Stimulated activated naive B cell treated with anti-CD40 and anti-IgM and Interleukin-4, amounts not matched to agents 10 μg/mL and 1 μg/mL and 100 μg/mL, for 72 hours (primary cell): ENCODE data around the gene CGREF1.

Source experiments
- ATAC-seq, 2 donors: fragments of 150-1000 bp; cut with Tn5 transposase; replicated peaks; 2 replicates each; pipeline ENCODE4 v1.10.0; 2021; ENCODE audit warnings: moderate library complexity in 1 of 2
- DNase-seq: peaks from one replicate; pipeline ENCODE4 v3.0.0; 2021
- H3K27ac Mint-ChIP-seq: one replicate; pipeline ENCODE4 v1.8.0; 2022; ENCODE audit warnings: mild to moderate bottlenecking, mixed read lengths
- H3K27me3 Mint-ChIP-seq, 2 donors: one replicate each; pipeline ENCODE4 v1.8.0; 2022; ENCODE audit warnings: mixed read lengths in 2 of 2
- H3K36me3 Mint-ChIP-seq, 2 donors: one replicate each; pipeline ENCODE4 v1.8.0; 2022; ENCODE audit warnings: mixed read lengths in 2 of 2, mild to moderate bottlenecking in 1 of 2
- H3K4me1 Mint-ChIP-seq, 2 donors: one replicate each; pipeline ENCODE4 v1.8.0; 2022; ENCODE audit warnings: mixed read lengths in 2 of 2, mild to moderate bottlenecking in 1 of 2
- H3K4me3 Mint-ChIP-seq, 2 donors: one replicate each; pipeline ENCODE4 v1.8.0; 2022; ENCODE audit warnings: mild to moderate bottlenecking in 2 of 2, mixed read lengths in 2 of 2, moderate library complexity in 1 of 2
- H3K9me3 Mint-ChIP-seq, 2 donors: one replicate each; pipeline ENCODE4 v1.8.0; 2022; ENCODE audit warnings: mixed read lengths in 2 of 2, mild to moderate bottlenecking in 1 of 2

CGREF1 gene

DNA sequence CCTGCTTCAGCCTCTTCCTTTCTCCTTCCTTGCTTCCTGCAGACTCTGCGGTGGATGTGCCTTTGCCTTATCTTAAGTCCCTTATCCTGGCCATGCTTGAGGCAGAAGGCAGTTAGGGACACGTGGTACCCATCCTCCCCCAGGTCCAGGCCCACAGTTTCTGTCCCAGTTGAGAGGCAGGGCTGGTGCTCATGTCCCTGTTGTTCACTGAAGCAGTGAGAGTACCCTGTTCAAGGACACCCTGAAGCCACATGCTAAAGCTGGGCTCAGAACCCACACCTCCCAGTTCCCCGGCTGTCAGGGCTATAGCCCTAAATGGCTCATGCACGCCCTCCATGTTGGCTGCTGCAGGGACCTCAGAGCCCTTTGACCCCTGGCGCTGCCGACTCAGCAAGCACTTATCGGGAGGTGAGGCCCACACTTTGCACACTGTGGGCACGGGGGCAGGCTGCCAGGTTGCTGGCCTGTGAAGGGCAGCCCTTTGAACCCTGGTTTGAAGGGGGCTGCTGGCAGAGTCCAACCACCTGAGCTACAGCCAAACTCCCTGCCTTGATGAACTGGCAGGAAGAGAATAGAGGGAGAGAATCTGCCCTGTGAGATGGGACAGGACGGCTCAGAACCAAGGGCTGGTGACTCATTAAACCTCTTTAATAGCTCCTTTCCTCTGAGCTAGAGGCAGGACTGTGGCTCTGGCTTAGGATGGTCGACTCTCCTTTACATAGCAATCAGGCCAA, 26.1 kb downstream of the CGREF1 start:
- DNase-seq = no peak
- H3K36me3 Mint-ChIP-seq = no peaks in the 10 kb centered on the region
- H3K4me3 Mint-ChIP-seq = no peak overlapping the region

DNA sequence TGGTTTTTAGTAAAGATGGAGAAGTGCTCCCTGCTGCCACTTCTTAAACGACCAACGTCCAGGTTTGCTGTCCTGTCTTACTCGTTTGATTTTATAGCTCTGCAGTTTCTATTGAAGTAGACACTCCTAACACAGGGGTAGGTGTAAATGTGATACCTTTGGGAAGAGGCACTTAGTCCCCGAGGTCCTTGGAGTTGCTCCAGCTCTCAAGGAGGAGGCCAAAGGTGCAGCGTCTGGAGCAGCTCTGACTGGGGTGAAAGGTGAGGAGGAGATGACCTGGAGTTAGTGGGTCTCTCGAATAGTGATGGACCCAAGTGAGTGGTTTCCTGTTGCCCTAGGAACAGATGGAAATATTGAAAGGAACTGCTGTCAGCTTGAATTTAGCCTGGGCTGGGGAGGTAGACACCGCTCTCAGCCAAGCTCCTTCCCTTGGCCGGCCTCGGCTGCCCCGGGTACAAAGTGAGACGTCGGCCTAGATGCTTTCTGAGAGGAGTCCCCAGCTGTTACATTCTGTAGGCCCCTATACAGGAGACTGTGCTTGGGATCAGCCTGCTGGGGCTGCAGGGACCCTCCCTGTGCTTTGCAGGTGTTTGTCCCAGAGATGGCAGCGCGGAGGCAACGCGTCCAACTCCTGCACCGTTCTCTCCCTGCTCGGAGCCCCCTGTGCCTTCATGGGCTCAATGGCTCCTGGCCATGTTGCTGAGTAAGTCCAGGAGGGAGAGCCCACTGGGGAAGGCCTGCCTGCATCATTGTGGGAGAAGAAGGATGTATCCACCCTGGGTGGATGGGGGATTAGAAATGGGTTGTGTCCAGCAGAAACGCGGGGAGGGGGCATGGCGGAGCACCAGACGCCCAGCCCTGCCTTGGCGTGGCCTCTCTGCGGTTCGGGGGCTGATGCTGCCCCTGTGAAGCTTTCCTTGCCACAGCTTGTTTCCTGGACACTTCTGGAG, 26.9 kb downstream of the CGREF1 start:
- peak overlapping the region; percentile 67 for H3K27ac Mint-ChIP-seq
- H3K36me3 Mint-ChIP-seq = no peaks in the 10 kb centered on the region
- H3K4me1 Mint-ChIP-seq = peaks cover 15 to 22% of the 10 kb centered on the region in 2 donors
- H3K27me3 Mint-ChIP-seq = no peaks in the 10 kb centered on the region
- DNase-seq = no peak
- no peaks in the 10 kb centered on the region for H3K9me3 Mint-ChIP-seq
- H3K4me3 Mint-ChIP-seq = no peak overlapping the region
- no peak for ATAC-seq

More for the DNA sequence above, 26.1 kb downstream of the CGREF1 start:
- Mint-ChIP-seq H3K27me3 (no peaks in the 10 kb centered on the region), H3K4me1 (peaks cover 15 to 19% of the 10 kb centered on the region in 2 donors), H3K9me3 (no peaks in the 10 kb centered on the region), H3K27ac (peak overlapping the region; percentile 51)
- ATAC-seq = no peak

DNA sequence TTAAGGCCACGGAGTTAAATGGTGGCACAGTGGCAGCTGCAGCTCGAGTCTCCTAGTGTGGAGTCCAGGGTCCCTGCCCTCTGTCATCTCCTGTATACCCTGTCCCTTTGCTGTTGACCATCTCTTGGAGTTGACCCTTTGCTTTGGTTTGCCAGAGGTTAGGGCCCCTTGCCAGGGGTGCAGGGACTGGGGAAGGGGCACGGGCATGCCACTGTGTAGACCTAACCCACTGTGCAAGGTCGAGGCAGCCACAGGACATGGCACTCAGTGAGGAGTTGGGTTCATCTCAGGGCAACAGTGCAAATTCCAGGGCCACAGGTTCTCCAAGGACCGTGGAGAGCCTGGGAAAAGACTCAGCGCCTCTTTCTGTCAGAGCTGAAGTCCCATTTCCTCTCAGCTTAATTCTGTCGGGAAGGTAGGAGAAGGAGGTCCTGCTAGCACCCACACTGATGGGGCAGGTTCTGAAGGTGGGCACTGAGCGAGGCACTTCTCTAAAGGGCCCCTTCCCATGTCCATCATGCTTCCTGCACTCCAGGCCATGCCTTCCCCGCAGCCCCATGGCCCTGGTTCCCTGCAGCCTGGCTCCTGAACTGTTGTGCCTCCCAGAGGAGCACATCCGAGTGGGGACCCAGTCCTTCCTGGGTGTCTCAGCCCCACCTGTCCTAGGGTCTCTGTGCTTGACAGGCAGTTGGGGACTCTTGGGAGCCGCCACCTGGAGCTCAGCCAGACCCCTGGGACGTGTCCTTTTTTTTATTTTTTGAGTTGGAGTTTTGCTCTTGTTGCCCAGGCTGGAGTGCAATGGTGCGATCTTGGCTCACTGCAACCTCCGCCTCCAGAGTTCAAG, 29.6 kb downstream of the CGREF1 start:
- ATAC-seq (no peak), DNase-seq (no peak)
- no peaks in the 10 kb centered on the region for H3K9me3 Mint-ChIP-seq
- no peak overlapping the region for H3K27ac Mint-ChIP-seq
- no peaks in the 10 kb centered on the region for H3K36me3 Mint-ChIP-seq
- H3K4me1 Mint-ChIP-seq = peaks cover 9 to 22% of the 10 kb centered on the region in 2 donors
- H3K27me3 Mint-ChIP-seq = no peaks in the 10 kb centered on the region
- H3K4me3 Mint-ChIP-seq = no peak overlapping the region

DNA sequence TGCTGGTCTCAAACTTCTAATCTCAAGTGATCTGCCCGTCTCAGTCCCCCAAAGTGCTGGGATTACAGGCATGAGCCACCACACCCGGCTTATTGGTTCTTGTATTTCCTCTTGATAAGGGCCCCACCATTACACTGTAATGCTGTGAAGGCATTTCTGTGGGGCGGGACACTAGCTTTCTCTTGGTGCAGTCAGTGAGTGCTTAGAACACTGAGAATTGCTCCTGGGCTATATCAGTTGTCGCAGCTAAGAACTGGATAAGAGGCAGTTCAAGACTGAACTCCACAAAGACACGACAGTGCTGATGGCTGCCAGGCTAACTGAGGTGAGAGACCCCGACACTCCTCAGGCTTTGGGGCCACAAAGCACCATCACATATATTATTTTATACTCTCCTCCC, 30.3 kb downstream of the CGREF1 start:
- H3K4me3 Mint-ChIP-seq = no peak overlapping the region

GRCh38 chr2:27087823-27088410, 31.0 kb downstream of the CGREF1 start:
- Mint-ChIP-seq H3K4me3 (no peak overlapping the region), H3K27me3 (no peaks in the 10 kb centered on the region), H3K27ac (no peak overlapping the region), H3K9me3 (no peaks in the 10 kb centered on the region), H3K36me3 (no peaks in the 10 kb centered on the region), H3K4me1 (peaks cover 9 to 26% of the 10 kb centered on the region in 2 donors)
- DNase-seq (no peak), ATAC-seq (no peak)

More for the DNA sequence above, 30.3 kb downstream of the CGREF1 start:
- H3K27ac Mint-ChIP-seq = no peak overlapping the region
- no peaks in the 10 kb centered on the region for H3K9me3 Mint-ChIP-seq
- peaks cover 9 to 26% of the 10 kb centered on the region in 2 donors for H3K4me1 Mint-ChIP-seq
- H3K36me3 Mint-ChIP-seq = no peaks in the 10 kb centered on the region
- DNase-seq = no peak
- H3K27me3 Mint-ChIP-seq = no peaks in the 10 kb centered on the region
- no peak for ATAC-seq

DNA sequence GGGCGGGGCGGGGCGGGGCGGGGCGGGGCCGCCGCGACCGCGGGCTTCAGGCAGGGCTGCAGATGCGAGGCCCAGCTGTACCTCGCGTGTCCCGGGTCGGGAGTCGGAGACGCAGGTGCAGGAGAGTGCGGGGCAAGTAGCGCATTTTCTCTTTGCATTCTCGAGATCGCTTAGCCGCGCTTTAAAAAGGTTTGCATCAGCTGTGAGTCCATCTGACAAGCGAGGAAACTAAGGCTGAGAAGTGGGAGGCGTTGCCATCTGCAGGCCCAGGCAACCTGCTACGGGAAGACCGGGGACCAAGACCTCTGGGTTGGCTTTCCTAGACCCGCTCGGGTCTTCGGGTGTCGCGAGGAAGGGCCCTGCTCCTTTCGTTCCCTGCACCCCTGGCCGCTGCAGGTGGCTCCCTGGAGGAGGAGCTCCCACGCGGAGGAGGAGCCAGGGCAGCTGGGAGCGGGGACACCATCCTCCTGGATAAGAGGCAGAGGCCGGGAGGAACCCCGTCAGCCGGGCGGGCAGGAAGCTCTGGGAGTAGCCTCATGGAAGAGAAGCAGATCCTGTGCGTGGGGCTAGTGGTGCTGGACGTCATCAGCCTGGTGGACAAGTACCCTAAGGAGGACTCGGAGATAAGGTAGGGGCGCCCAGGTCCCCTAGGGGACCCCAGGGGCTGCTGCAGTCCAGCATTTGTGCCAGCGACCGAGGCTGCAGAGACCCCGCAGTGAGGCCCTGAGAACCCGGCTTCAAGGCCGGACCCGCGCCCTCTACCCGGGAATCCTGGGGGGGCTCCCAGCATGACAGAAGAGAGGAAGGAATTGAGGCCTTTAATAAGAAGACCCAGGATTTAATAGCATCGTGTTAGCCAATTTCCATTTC, 32.0 kb downstream of the CGREF1 start, which contains the start of gene KHK:
KHK (plus strand) TSS at position 49 of the 870 bp plus-strand sequence; CDS start at position 537, 488 bp downstream.
- Mint-ChIP-seq H3K4me3 (peak within 1 kb of the TSS; percentile 89 to 92), H3K36me3 (no peaks in the 10 kb centered on the region), H3K9me3 (no peaks in the 10 kb centered on the region), H3K27ac (peak within 1 kb of the TSS; percentile 86), H3K4me1 (peaks cover 9 to 26% of the 10 kb centered on the region in 2 donors), H3K27me3 (no peaks in the 10 kb centered on the region)
- peak; percentile 3 to 7 for ATAC-seq
- no peak for DNase-seq

- ATAC-seq (peak; percentile 91), DNase-seq (peak; percentile 98)
- H3K4me1 Mint-ChIP-seq = peaks cover 14 to 33% of the 10 kb centered on the region in 2 donors
Measured at GRCh38 chr2:27086090-27086723, 32.7 kb downstream of the CGREF1 start.

DNA sequence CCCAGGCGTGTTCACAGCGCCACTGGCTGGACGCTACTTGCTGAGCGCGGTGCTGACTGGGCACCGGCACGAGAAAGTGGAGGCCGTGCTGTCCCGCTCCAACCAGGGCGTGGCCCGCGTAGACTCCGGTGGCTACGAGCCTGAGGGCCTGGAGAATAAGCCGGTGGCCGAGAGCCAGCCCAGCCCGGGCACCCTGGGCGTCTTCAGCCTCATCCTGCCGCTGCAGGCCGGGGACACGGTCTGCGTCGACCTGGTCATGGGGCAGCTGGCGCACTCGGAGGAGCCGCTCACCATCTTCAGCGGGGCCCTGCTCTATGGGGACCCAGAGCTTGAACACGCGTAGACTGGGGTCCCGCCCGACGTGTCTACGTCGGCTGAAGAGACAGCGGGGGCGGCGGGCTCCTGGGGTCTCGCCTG, 33.2 kb downstream of the CGREF1 start:
- DNase-seq (peak; percentile 24), ATAC-seq (peak; percentile 1 to 7)
- Mint-ChIP-seq H3K27me3 (no peaks in the 10 kb centered on the region), H3K36me3 (no peaks in the 10 kb centered on the region), H3K27ac (peak overlapping the region; percentile 31), H3K9me3 (no peaks in the 10 kb centered on the region), H3K4me1 (peaks cover 18 to 38% of the 10 kb centered on the region in 2 donors), H3K4me3 (peak overlapping the region; percentile 89 to 92)

More at GRCh38 chr2:27086090-27086723, 32.7 kb downstream of the CGREF1 start:
- H3K27ac Mint-ChIP-seq = peak overlapping the region; percentile 86
- H3K27me3 Mint-ChIP-seq = no peaks in the 10 kb centered on the region
- peak overlapping the region; percentile 89 to 92 for H3K4me3 Mint-ChIP-seq
- no peaks in the 10 kb centered on the region for H3K9me3 Mint-ChIP-seq
- no peaks in the 10 kb centered on the region for H3K36me3 Mint-ChIP-seq

DNA sequence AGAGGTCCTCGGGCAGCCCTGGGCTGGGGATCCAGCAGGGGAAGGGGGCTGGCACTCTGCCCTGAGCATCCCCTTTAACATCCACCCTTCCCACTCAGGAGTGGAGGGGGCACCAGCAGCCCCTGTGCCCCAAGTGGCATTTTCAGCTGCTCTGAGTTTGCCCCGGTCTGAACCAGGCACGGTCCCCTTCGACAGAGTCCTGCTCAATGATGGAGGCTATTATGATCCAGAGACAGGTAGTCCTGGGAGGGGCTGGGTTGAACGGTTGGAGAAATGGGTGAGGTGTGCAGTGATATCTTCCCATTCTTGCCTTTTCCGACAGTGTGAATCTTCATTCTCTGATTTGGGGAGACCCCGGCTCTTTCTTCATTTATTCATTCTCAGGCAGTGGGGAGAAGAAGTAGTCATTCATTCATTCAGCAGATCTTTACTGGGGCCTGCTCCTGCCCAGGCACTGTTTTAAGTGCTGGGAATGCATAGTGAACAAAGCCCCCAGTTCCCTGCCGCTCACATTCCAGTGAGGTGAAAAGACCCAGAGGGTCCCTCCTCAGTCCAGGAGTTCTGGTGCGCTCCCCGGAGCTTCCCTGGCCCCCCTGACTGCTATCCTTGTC, 33.8 kb downstream of the CGREF1 start:
- DNase-seq = no peak
- H3K4me1 Mint-ChIP-seq = peaks cover 21 to 43% of the 10 kb centered on the region in 2 donors
- H3K27me3 Mint-ChIP-seq = no peaks in the 10 kb centered on the region
- H3K27ac Mint-ChIP-seq = peak overlapping the region; percentile 31
- no peaks in the 10 kb centered on the region for H3K9me3 Mint-ChIP-seq
- no peak for ATAC-seq
- H3K36me3 Mint-ChIP-seq = no peaks in the 10 kb centered on the region
- peak overlapping the region; percentile 89 to 92 for H3K4me3 Mint-ChIP-seq

- no peak for ATAC-seq
- no peaks in the 10 kb centered on the region for H3K9me3 Mint-ChIP-seq
- peak overlapping the region; percentile 12 to 32 for H3K4me3 Mint-ChIP-seq
- H3K36me3 Mint-ChIP-seq = no peaks in the 10 kb centered on the region
- peaks cover 22 to 46% of the 10 kb centered on the region in 2 donors for H3K4me1 Mint-ChIP-seq
- DNase-seq = no peak
- no peaks in the 10 kb centered on the region for H3K27me3 Mint-ChIP-seq
- no peak overlapping the region for H3K27ac Mint-ChIP-seq
Measured at GRCh38 chr2:27084297-27085061, 34.4 kb downstream of the CGREF1 start.

- H3K9me3 Mint-ChIP-seq = no peaks in the 10 kb centered on the region
- H3K36me3 Mint-ChIP-seq = no peaks in the 10 kb centered on the region
- ATAC-seq (no peak), DNase-seq (no peak)
- peaks cover 22 to 49% of the 10 kb centered on the region in 2 donors for H3K4me1 Mint-ChIP-seq
- H3K27me3 Mint-ChIP-seq = peaks cover 1 to 8% of the 10 kb centered on the region in 2 donors
- H3K27ac Mint-ChIP-seq = peak overlapping the region; percentile 32
- peak overlapping the region in 1 of 2 donors; percentile 43 for H3K4me3 Mint-ChIP-seq
Measured at GRCh38 chr2:27083410-27084296, 35.3 kb downstream of the CGREF1 start.
